GM18951 (cell line): Measurements from ENCODE around the gene ZFP90.
A peak's percentile ranks its signal among the peaks of the same experiment; 100 is the strongest.
"Not testable (repeated sequence)": the region's sequence is repeated elsewhere in the genome, so short reads cannot be mapped to it uniquely, and the experiment has no call there.

Experiments
- POLR2A ChIP-seq: IDR thresholded peaks from 4 replicates; pipeline ENCODE4 v1.6.1; 2011; ENCODE audit warnings: mild to moderate bottlenecking; ENCODE audit not compliant: insufficient read length, insufficient read depth; ENCODE audit errors: extremely low read depth
- in situ Hi-C: fragments of 300-500 bp; cut with MboI; formaldehyde crosslinking; loops from one replicate; pipeline ENCODE4 v1.12.0; 2022; ENCODE audit warnings: low sequenced_read_pairs, mixed read lengths, inconsistent platforms; ENCODE audit not compliant: unreplicated experiment

ZFP90 gene

GRCh38 chr16:68526143-68526781 is 12.8 kb upstream of the ZFP90 start:
- in situ Hi-C loops: loop anchor here (25.0 kb wide), 1 partner anchor 286 kb away; no protein-coding TSS in a partner anchor
- no peak for TF ChIP-seq POLR2A

GRCh38 chr16:68526782-68527145 is 12.3 kb upstream of the ZFP90 start:
- no peak for TF ChIP-seq POLR2A
- in situ Hi-C loops: loop anchor here (25.0 kb wide), 1 partner anchor 286 kb away; no protein-coding TSS in a partner anchor

- TF ChIP-seq POLR2A: no peak
- in situ Hi-C loops: loop anchor here (25.0 kb wide), 1 partner anchor 284 kb away; no protein-coding TSS in a partner anchor
Observed at GRCh38 chr16:68528233-68528632, 10.9 kb upstream of the ZFP90 start.

GRCh38 chr16:68528686-68529379 is 10.3 kb upstream of the ZFP90 start:
- no peak for TF ChIP-seq POLR2A
- in situ Hi-C loops: loop anchor here (25.0 kb wide), 1 partner anchor 283 kb away; no protein-coding TSS in a partner anchor

- no peak for TF ChIP-seq POLR2A
- in situ Hi-C loops: loop anchor here (25.0 kb wide), 1 partner anchor 283 kb away; no protein-coding TSS in a partner anchor
Observed at GRCh38 chr16:68529608-68529930, 9.5 kb upstream of the ZFP90 start.

- in situ Hi-C loops: loop anchor here (25.0 kb wide), 1 partner anchor 282 kb away; no protein-coding TSS in a partner anchor
- TF ChIP-seq POLR2A: peak; percentile 47
Observed at GRCh38 chr16:68529931-68530701, 9.0 kb upstream of the ZFP90 start.

- in situ Hi-C loops: loop anchor here (25.0 kb wide), 1 partner anchor 278 kb away; no protein-coding TSS in a partner anchor
- TF ChIP-seq POLR2A: no peak
Observed at GRCh38 chr16:68533937-68534336, 5.2 kb upstream of the ZFP90 start.

GRCh38 chr16:68535331-68535730 is 3.8 kb upstream of the ZFP90 start:
- in situ Hi-C loops: loop anchor here (25.0 kb wide), 1 partner anchor 277 kb away; no protein-coding TSS in a partner anchor
- no peak for TF ChIP-seq POLR2A

- TF ChIP-seq POLR2A: no peak
- in situ Hi-C loops: loop anchor here (25.0 kb wide), 1 partner anchor 273 kb away; no protein-coding TSS in a partner anchor
Observed at GRCh38 chr16:68539711-68540239, 684 bp downstream of the ZFP90 start.

- in situ Hi-C loops: loop anchor here (25.0 kb wide), 1 partner anchor 263 kb away; no protein-coding TSS in a partner anchor
- no peak for TF ChIP-seq POLR2A
Observed at GRCh38 chr16:68548947-68549346, 9.9 kb downstream of the ZFP90 start.

- in situ Hi-C loops: no loop called here
- TF ChIP-seq POLR2A: no peak
Observed at GRCh38 chr16:68553186-68553585, 14.1 kb downstream of the ZFP90 start.

- in situ Hi-C loops: not testable (repeated sequence)
Observed at GRCh38 chr16:68560341-68560740, 21.2 kb downstream of the ZFP90 start.

GRCh38 chr16:68563631-68564381 is 24.7 kb downstream of the ZFP90 start:
- TF ChIP-seq POLR2A: no peak
- in situ Hi-C loops: no loop called here
